ENCODE data around the gene IFI16. TPM values are rescaled to one million over a fixed set of nuclear protein-coding genes. Genes with fewer than 3 reads are reported as not detected.

Gene IFI16
- total RNA-seq, 2 experiments from 2014 or later: 190 to 199 TPM

DNA sequence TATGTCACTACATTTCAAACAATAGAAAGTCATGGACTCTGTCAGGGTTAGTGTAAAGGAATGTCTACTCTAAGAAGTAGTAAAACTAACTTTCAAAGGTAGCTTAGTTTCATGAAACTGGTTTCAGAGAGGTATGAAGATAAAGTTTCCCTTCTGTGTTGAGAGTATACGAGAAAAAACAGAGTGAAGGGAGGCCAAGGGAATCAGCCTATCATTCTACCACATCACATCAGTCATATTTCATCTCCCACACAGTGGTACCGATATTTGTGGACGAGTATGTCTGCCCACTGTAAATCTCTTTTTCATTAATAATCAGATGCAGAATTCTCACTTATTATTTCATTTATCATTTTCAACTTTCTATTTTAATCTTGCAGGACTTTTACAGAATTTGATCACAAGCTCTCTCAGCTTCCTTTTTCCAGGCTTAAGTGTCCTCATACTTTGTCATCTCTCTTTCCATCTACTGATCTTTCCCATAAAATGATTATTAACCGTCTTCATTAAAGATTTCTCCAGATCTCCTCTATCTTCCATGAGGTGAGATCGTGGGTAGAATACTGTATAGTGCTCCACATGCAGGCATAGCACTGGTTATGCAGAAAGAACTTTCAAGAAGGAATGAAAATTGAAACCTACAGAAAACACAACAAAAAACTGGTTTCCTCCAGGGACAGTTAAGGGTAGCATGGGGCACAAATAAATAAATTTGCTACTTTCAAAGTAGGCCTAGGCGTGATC, 11.5 kb upstream of the IFI16 start:
- H3K27ac Mint-ChIP-seq: peak overlapping the region; percentile 78
- H3K27me3 Mint-ChIP-seq: no peaks in the 10 kb centered on the region
- no peak for TF ChIP-seq CTCF (IDR thresholded peaks at IDR 0.05)
- H3K36me3 Mint-ChIP-seq (ENCODE audit: low read depth): peaks cover 6% of the 10 kb centered on the region
- ChIA-PET POLR2A (interaction anchor here (0.6 to 0.9 kb wide), 3 partner anchors 11 to 927 kb away, joined by 3 to 4 read pairs (median 3); partner anchors contain the start of gene IFI16), CTCF (interaction anchor here (0.6 to 2.5 kb wide), 23 partner anchors 8 to 795 kb away, joined by 3 to 34 read pairs (median 3); partner anchors contain the start of gene AIM2)
- no peak overlapping the region for H3K4me3 Mint-ChIP-seq
- intact Hi-C loops (cut with micrococcal nuclease): loop anchor here (5.0 kb wide), 1 partner anchor 206 kb away; no protein-coding TSS in a partner anchor
- H3K9me3 Mint-ChIP-seq: peaks cover 2% of the 10 kb centered on the region
- DNase-seq: no peak
- H3K4me1 Mint-ChIP-seq (ENCODE audit: low read depth): peaks cover 25% of the 10 kb centered on the region
- peak; percentile 31 for ATAC-seq

- Mint-ChIP-seq H3K4me3 (no peak overlapping the region), H3K9me3 (no peaks in the 10 kb centered on the region), H3K27ac (peak overlapping the region; percentile 78), H3K36me3 (ENCODE audit: low read depth) (peaks cover 6% of the 10 kb centered on the region), H3K27me3 (no peaks in the 10 kb centered on the region), H3K4me1 (ENCODE audit: low read depth) (peaks cover 25% of the 10 kb centered on the region)
- DNase-seq (peak; percentile 62), ATAC-seq (peak; percentile 72)
- ChIA-PET POLR2A (interaction anchor here (0.6 kb wide), 1 partner anchor 24 kb away, joined by 3 read pairs; no protein-coding TSS in a partner anchor), CTCF (interaction anchor here (0.6 to 2.5 kb wide), 22 partner anchors 9 to 795 kb away, joined by 3 to 34 read pairs (median 3); partner anchors contain the start of gene AIM2)
- intact Hi-C loops (cut with micrococcal nuclease): loop anchor here (5.0 kb wide), 1 partner anchor 206 kb away; no protein-coding TSS in a partner anchor
- peak; percentile 86 for TF ChIP-seq CTCF (IDR thresholded peaks at IDR 0.05)
Observed at GRCh38 chr1:158998781-158999161, 10.9 kb upstream of the IFI16 start.

- peak overlapping the region; percentile 17 for H3K27ac Mint-ChIP-seq
- peaks cover 6% of the 10 kb centered on the region for H3K36me3 Mint-ChIP-seq (ENCODE audit: low read depth)
- intact Hi-C loops (cut with micrococcal nuclease): loop anchor here (5.0 kb wide), 1 partner anchor 207 kb away; no protein-coding TSS in a partner anchor
- ChIA-PET POLR2A (interaction anchor here (2.0 kb wide), 1 partner anchor 10 kb away, joined by 12 read pairs; the partner anchor contains the start of gene IFI16), CTCF (no interaction called here)
- no peaks in the 10 kb centered on the region for H3K27me3 Mint-ChIP-seq
- H3K4me1 Mint-ChIP-seq (ENCODE audit: low read depth): peaks cover 25% of the 10 kb centered on the region
- H3K9me3 Mint-ChIP-seq: no peaks in the 10 kb centered on the region
- DNase-seq (no peak), ATAC-seq (no peak)
- TF ChIP-seq CTCF (IDR thresholded peaks at IDR 0.05): no peak
- no peak overlapping the region for H3K4me3 Mint-ChIP-seq
Observed at GRCh38 chr1:158999316-159000069, 10.2 kb upstream of the IFI16 start.

GRCh38 chr1:159000070-159000409, 9.7 kb upstream of the IFI16 start:
- TF ChIP-seq CTCF (IDR thresholded peaks at IDR 0.05): no peak
- Mint-ChIP-seq H3K4me1 (ENCODE audit: low read depth) (peaks cover 28% of the 10 kb centered on the region), H3K27me3 (no peaks in the 10 kb centered on the region), H3K9me3 (no peaks in the 10 kb centered on the region), H3K36me3 (ENCODE audit: low read depth) (peaks cover 6% of the 10 kb centered on the region), H3K27ac (peak overlapping the region; percentile 17), H3K4me3 (no peak overlapping the region)
- ATAC-seq (no peak), DNase-seq (no peak)
- intact Hi-C loops (cut with micrococcal nuclease): no loop called here
- ChIA-PET POLR2A (interaction anchor here (2.0 kb wide), 1 partner anchor 10 kb away, joined by 12 read pairs; the partner anchor contains the start of gene IFI16), CTCF (no interaction called here)

Data from activated CD8-positive, alpha-beta T cell treated with anti-CD3 and anti-CD28 coated beads for 36 hours (primary cell).